ENCODE results near the gene TRIM45. TPM values are rescaled to one million over a fixed set of nuclear protein-coding genes. Genes with fewer than 3 reads are reported as not detected.
"Not testable (repeated sequence)": the region's sequence is repeated elsewhere in the genome, so short reads cannot be mapped to it uniquely, and the experiment has no call there.

TRIM45 gene, protein sequence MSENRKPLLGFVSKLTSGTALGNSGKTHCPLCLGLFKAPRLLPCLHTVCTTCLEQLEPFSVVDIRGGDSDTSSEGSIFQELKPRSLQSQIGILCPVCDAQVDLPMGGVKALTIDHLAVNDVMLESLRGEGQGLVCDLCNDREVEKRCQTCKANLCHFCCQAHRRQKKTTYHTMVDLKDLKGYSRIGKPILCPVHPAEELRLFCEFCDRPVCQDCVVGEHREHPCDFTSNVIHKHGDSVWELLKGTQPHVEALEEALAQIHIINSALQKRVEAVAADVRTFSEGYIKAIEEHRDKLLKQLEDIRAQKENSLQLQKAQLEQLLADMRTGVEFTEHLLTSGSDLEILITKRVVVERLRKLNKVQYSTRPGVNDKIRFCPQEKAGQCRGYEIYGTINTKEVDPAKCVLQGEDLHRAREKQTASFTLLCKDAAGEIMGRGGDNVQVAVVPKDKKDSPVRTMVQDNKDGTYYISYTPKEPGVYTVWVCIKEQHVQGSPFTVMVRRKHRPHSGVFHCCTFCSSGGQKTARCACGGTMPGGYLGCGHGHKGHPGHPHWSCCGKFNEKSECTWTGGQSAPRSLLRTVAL
- 1.4 TPM for polyA plus RNA-seq (2012; ENCODE audit: missing spikeins)

DNA sequence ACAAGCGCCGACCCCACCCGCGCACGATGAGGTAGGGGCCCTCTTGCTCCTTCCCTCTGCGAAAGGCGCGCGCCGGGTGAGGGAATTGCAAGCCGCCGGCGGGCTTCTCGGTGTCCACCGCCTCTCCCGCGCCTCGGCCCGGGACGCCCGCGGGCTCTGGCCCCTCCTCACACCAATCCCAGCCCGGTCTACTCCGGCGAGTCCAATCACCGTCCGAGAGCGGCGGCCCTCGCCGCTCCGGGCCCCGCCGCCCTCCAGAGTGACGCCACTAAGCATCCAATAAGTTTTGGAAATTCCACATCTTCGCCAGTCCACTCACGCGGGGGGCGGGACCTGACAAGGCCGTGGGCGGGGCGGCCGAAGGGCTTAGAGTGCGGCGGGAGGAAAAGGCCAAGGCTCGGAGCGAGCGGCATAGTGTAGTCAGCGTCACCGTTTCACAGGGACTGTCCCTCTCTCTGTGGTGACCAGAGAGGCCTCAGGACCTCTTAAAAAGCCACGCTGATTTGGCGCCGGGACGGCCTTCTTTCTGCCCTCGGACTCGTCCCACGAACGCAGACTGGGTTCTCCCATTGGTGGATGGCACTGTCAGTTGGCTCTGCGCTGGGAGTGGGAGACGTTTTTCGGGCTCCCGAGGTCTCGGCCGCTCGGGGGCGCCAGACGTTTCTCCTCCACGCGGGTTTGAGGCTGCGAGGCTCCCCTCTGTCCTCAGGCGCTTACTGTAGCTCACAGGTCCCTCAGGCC is at the start of gene TRIM45:
TSS of gene TRIM45 (minus strand) at position 161 of the 741 bp plus-strand sequence. CDS start 548 bp downstream, outside the sequence.
- TF ChIP-seq TAF1 (IDR thresholded peaks at IDR 0.05; ENCODE audit: borderline replicate concordance, low read depth, low read length) = no peak
- peak; percentile 38; the same call in 1 of the 2 replicates for TF ChIP-seq POLR2A (IDR thresholded peaks at IDR 0.05; ENCODE audit: low read depth, low read length)
- DNase-seq (ENCODE audit: insufficient read length) (peak; percentile 73), FAIRE-seq (peak; percentile 83)

GRCh38 chr1:117169871-117170596 is 48.5 kb upstream of the TRIM45 start:
- TF ChIP-seq POLR2A (IDR thresholded peaks at IDR 0.05; ENCODE audit: low read depth, low read length) = no peak
- no peak for TF ChIP-seq TAF1 (IDR thresholded peaks at IDR 0.05; ENCODE audit: borderline replicate concordance, low read depth, low read length)
- TF ChIP-seq POLR2AphosphoS5 (IDR thresholded peaks at IDR 0.05; ENCODE audit: low read depth, low read length) = no peak
- no peak for FAIRE-seq
- DNase-seq (ENCODE audit: insufficient read length) = no peak

DNA sequence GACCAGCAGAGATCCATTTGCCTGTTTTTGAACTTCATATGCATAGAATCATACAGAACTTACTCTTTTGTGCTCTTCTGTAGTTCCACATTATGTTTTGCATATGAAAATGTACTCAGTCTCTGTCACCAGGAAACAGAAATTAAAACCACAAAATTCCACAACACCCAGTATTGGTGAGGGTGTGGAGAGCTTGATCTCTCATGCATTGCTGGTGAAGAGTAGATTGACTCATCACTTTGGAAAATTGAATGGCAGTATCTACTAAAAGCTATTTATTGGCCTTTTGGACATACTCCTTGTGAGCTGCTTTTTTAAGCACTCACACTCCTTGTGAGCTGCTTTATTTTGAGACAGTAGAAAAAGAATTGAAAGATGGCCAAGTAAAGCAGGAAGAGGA is 45.9 kb upstream of the TRIM45 start:
- TF ChIP-seq POLR2A (IDR thresholded peaks at IDR 0.05; ENCODE audit: low read depth, low read length) (no peak), TAF1 (IDR thresholded peaks at IDR 0.05; ENCODE audit: borderline replicate concordance, low read depth, low read length) (no peak), POLR2AphosphoS5 (IDR thresholded peaks at IDR 0.05; ENCODE audit: low read depth, low read length) (no peak)
- no peak for FAIRE-seq
- no peak for DNase-seq (ENCODE audit: insufficient read length)

DNA sequence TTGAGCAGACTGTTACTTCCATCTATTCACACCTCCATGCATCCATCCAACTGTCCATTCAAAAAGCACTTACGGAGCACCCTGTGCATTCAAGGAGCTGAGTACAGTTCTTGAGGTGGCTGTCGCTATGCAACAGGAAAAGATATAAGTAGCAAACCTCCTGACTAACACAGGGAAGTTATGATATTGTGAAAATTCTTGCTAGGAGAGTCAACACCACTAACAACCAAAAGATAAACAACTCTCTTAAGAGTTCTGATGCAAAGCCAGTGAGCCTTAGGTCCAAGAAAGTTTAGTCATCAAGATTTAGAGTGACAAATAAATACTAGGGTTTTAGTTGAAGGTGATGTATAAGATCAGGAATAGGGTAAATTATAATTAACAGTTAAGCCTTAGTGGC is 44.5 kb upstream of the TRIM45 start:
- DNase-seq (ENCODE audit: insufficient read length) (no peak), FAIRE-seq (no peak)
- TF ChIP-seq POLR2A (IDR thresholded peaks at IDR 0.05; ENCODE audit: low read depth, low read length) (no peak), TAF1 (IDR thresholded peaks at IDR 0.05; ENCODE audit: borderline replicate concordance, low read depth, low read length) (no peak), POLR2AphosphoS5 (IDR thresholded peaks at IDR 0.05; ENCODE audit: low read depth, low read length) (no peak)

DNA sequence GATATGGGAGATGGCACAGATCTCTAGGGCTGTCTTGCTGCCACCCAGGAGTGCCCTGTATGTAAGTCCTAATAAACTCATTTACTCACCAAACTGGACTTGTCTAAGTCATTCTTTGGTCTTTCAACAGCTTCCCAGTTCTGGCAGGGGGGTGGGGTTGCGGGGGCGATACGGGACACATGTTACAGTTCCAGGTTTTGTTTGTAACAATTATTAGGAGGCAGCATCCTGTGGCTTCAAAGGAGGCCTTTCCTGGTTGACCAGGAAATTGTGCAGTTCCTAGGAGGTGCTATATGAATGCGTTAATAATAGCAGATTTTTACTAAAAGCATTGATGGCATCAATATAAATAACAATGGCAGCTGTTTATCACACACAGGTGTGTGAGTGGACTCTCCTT is 42.7 kb upstream of the TRIM45 start:
- TF ChIP-seq TAF1 (IDR thresholded peaks at IDR 0.05; ENCODE audit: borderline replicate concordance, low read depth, low read length) (no peak), POLR2AphosphoS5 (IDR thresholded peaks at IDR 0.05; ENCODE audit: low read depth, low read length) (no peak), POLR2A (IDR thresholded peaks at IDR 0.05; ENCODE audit: low read depth, low read length) (no peak)
- no peak for FAIRE-seq
- no peak for DNase-seq (ENCODE audit: insufficient read length)

DNA sequence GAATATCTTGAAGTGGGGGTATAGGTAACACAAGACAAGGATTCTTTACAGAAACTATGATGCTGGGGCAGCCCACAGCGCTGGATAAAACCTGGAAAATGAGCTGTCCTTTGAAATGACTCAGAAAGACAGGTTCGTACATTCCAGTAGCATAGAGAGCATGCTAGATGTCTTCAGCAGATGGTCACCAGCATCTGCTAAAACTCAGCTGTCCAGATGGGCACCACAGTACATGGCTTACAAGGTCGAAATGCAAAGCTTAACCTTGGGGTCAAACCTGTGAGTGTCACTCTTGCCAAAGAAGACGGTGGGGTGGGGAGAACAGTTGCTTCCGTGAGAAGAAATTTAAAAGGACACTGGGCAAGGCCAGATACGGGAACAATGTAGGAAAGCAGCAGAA is 41.3 kb upstream of the TRIM45 start:
- DNase-seq (ENCODE audit: insufficient read length) = no peak
- no peak for FAIRE-seq
- TF ChIP-seq POLR2AphosphoS5 (IDR thresholded peaks at IDR 0.05; ENCODE audit: low read depth, low read length) = no peak
- no peak for TF ChIP-seq POLR2A (IDR thresholded peaks at IDR 0.05; ENCODE audit: low read depth, low read length)
- no peak for TF ChIP-seq TAF1 (IDR thresholded peaks at IDR 0.05; ENCODE audit: borderline replicate concordance, low read depth, low read length)

GRCh38 chr1:117161887-117162286 is 40.3 kb upstream of the TRIM45 start:
- no peak for TF ChIP-seq TAF1 (IDR thresholded peaks at IDR 0.05; ENCODE audit: borderline replicate concordance, low read depth, low read length)
- TF ChIP-seq POLR2A (IDR thresholded peaks at IDR 0.05; ENCODE audit: low read depth, low read length) = no peak
- no peak for TF ChIP-seq POLR2AphosphoS5 (IDR thresholded peaks at IDR 0.05; ENCODE audit: low read depth, low read length)
- FAIRE-seq (no peak), DNase-seq (ENCODE audit: insufficient read length) (no peak)

- not testable (repeated sequence) for FAIRE-seq
These were observed 29.8 kb upstream of the TRIM45 start for GRCh38 chr1:117151305-117151704.

DNA sequence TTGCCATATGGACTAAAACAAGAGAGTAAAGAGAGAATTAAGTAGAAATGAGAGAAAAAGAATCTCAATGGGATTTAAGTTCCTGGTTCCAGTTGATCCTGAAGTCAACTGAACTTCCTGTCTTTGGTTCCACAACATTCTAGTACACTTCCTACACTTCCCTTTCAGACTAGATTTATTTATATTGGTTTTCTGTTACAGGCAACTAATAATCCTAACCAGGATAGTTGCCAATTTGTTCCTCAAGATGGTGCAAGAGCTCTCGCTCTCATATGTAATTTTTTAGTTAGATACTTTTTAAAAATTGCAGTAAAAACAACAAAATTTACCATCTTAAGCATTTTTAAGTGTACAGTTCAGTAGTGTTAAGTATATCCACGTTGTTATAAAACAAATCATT is 28.8 kb upstream of the TRIM45 start:
- TF ChIP-seq POLR2A (IDR thresholded peaks at IDR 0.05; ENCODE audit: low read depth, low read length) (no peak), POLR2AphosphoS5 (IDR thresholded peaks at IDR 0.05; ENCODE audit: low read depth, low read length) (no peak), TAF1 (IDR thresholded peaks at IDR 0.05; ENCODE audit: borderline replicate concordance, low read depth, low read length) (no peak)
- FAIRE-seq = no peak
- DNase-seq (ENCODE audit: insufficient read length) = no peak

More at GRCh38 chr1:117151305-117151704, 29.8 kb upstream of the TRIM45 start:
- not testable (repeated sequence) for DNase-seq (ENCODE audit: insufficient read length)

DNA sequence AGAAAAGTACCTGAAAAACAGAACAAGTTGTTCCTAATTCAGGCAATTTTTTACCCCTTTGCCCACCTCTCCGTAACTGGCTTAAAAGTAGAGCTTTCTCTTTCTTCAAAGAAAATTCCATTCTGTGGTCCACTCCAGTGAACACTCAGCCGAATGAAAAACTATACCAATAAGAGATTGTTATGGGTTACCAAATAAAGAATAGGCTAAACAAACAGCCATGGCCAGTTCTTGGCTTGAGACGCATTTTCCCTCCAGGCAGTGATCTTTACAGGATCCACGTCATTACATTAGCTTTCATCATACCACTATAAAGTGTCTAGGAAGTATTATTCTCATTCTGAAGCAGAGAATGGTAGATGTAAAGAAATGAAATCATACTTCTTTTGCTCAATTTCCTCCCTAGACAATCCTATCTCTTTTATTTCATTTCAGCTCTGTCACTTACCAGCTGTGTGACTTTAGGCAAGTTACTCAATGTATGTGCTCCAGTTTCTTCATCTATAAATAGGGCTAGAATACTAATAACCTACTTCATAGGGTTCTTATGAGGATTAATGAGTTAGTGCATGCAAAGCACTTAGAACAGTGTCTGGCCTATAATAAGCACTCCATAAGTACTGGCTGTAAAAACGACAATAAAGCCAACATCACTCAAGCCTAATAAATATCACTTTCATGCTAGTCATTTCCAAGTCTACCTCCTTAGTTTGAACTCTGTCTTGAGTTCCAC is 26.5 kb upstream of the TRIM45 start:
- FAIRE-seq (no peak), DNase-seq (ENCODE audit: insufficient read length) (no peak)
- TF ChIP-seq POLR2A (IDR thresholded peaks at IDR 0.05; ENCODE audit: low read depth, low read length) (no peak), TAF1 (IDR thresholded peaks at IDR 0.05; ENCODE audit: borderline replicate concordance, low read depth, low read length) (no peak), POLR2AphosphoS5 (IDR thresholded peaks at IDR 0.05; ENCODE audit: low read depth, low read length) (no peak)
